Activated naive CD4-positive, alpha-beta T cell (primary cell): ENCODE measurements around the gene SUFU.
"Not testable (repeated sequence)": the region's sequence is repeated elsewhere in the genome, so short reads cannot be mapped to it uniquely, and the experiment has no call there.

Experiments used
- DNase-seq, 4 experiments: peaks; one replicate each; lab custom pipeline; 2025; lab: John Stamatoyannopoulos, UW

SUFU gene

DNA sequence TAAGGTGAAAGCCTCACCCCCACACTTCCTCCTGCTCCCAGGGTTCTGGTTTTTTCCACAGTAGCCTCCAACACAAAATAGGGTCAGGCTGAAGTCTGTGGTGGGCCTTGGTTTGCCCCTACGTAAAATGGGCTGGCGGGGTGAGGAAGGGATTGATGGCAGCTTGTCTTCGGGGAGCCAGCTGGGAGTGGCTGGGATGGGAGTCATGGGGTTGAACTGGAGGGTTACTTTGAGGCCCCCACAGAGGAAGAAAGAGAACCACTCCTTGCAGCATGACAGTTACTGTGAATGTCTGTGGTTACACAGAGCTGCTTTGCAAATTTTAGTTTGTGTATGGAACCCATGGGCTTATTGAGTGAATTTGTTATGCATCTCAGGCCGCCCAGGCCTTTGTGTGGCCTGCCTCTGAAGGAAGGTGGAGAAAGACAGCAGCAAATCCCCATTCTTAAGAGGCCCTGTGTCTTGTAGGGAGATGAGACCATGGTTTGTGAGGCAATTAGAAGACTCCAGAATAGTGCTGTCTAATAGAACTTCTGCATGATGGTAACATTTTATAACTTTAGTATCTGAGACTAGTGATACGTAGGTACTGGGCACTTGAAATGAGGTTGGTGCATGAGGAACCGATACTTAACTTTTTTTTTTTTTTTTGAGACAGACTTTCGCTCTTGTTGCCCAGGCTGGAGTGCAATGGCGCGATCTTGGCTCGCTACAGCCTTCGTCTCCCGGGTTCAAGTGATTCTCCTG is 148.6 kb downstream of the SUFU start:
- no peak for DNase-seq

DNA sequence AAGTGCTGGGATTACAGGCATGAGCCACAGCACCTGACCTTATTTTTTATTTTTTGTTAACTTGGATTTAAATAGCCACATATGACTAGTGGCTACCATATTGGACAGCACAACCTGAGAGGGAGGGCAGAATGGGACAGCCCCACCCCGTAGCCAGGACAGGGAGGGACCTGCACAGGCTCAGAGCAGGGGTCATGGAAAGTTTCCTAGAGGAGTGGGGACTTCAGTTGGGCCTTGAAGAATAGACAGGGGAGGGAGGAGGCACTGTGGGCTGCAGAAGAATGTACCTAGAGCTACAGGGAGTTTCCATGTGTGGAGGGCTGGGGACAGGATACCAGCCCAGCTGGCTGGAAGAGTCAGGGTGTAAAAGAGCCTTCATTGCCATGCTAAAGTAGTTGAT is 149.3 kb downstream of the SUFU start:
- no peak for DNase-seq

- DNase-seq, result no peak
Measured at GRCh38 chr10:102654566-102654965, 150.8 kb downstream of the SUFU start.

- no peak for DNase-seq
Measured at GRCh38 chr10:102654969-102655368, 151.2 kb downstream of the SUFU start.

- DNase-seq, result no peak
Measured at GRCh38 chr10:102656026-102656425, 152.3 kb downstream of the SUFU start.

DNA sequence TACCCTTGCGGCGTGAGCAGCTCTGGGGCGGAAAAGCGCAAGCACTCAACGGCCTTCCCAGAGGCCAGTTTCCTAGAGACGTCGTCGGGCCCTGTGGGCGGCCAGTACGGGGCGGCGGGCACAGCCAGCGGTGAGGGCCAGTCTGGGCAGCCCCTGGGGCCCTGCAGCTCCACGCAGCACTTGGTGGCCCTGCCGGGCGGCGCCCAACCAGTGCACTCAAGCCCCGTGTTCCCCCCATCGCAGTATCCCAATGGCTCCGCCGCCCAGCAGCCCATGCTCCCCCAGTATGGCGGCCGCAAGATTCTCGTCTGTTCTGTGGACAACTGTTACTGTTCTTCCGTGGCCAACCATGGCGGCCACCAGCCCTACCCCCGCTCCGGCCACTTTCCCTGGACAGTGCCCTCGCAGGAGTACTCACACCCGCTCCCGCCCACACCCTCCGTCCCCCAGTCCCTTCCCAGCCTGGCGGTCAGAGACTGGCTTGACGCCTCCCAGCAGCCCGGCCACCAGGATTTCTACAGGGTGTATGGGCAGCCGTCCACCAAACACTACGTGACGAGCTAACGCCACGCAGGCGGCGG is 153.1 kb downstream of the SUFU start:
- DNase-seq, result no peak

DNA sequence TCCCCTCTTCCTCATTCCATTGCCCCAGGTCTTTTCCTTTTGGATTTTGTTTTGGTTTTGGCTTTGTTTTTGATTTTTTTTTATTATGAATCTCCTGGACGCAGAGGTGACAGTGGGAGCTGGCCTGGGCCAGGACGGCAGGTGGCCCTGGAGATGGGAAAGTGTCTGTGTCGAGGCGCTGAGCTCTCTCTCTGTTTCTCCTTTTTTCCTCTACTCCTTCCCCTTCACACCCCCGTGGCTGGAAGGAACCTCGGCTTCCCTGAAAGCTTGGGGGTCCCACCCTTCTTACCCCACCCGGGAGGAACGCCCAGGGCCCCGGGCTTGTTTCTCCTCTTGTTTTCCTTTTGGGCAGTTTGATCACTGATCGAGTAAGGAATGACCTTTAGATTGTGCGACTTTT is 153.7 kb downstream of the SUFU start:
- DNase-seq, result no peak

DNA sequence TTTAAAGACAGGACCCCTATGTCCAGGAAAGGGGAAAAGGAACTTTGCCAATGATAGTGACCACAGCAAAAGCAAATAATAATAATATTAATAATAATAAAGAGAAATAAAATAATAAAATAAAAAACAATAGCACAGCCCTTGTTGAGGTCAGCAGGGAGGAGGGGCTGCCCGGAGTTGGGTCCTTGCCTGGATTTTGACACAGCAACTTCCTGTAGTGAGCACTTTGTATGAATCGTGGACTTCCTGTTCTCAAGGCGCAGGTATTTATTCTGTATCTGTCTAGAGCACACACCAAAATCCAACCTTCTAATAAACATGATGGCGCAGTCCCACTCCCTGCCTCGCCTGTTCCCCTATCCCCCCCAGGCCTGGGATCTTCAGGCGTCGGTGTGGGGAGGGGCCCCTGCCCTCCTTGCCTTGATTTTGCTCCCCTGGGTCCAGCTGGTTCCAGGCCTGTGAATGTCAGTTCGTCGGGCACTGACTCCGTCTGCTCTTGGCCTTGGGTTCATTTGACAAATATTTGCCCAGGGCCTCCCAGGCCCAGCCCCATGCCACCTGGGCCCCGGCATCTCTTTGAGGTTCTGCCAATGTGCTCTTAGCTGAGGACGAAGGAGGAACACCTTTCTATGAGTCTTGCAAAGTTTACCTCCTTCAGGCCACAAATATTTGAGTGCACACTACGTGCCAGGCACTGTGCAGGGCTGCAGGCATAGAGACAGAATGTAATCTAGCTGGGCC is 154.4 kb downstream of the SUFU start:
- DNase-seq, result no peak

GRCh38 chr10:102658802-102659201 is 155.0 kb downstream of the SUFU start:
- DNase-seq, result no peak

DNA sequence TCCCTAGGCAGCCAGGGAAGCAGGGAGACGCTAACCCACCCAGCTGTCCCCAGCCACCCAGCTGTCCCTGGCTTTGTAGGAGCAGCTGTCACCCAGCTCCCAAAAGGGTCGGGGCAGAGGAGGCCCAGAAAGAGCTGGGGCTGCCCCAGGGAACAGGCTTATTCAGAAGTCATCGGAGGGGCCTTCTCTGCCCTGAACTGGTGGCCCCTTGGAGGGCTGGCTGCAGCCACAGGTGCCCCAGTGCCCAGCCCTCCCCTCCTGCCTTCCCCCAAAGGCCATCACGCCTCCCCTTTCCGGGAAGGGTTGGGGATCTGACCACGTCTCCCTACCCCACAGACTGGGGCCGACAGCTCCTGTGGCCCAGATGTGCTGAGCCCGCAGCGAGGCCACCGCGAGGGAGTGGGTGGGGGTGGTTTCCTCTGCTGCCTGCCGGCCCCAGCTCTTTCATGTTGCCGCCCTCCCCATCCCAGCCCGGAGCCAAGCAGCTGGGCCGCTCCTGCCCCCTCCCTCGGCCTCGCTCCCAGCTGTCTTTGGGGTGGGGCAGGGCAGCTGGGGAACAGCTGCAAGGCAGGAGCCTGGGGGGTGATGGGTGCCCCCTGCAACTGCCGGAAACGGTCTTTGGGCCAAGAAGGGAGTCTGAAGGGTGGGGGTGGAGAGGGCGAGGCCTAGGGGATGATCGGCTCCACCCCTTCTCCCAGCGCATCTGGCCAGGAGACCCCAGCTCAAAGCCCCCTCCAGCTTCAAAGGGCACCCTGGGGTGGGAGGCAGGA is 157.3 kb downstream of the SUFU start:
- DNase-seq, result peak in 1 of 4 experiments; percentile 37

DNA sequence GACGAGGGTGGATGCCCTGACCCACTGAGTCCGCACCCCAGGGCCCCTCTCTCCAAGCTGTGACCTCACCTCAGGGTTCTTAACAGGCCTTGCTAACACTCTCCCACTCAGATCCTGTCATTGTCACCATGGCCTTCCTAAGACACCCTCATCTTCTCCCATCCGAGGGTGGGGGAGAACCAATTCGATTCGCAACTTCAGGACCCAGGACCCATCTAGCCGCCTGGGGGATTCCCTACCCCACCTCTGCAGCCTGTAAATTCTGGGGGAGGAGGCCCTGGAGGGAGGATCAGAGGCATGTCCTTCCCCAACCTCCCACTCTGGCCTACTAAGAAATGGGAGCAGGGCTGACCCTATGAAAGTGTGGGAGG is 157.9 kb downstream of the SUFU start:
- DNase-seq, result no peak

GRCh38 chr10:102665904-102666509 is 162.2 kb downstream of the SUFU start:
- no peak for DNase-seq

- DNase-seq, result not testable (repeated sequence)
Measured at GRCh38 chr10:102667411-102667810, 163.6 kb downstream of the SUFU start.

GRCh38 chr10:102668326-102669107 is 164.7 kb downstream of the SUFU start:
- no peak for DNase-seq

DNA sequence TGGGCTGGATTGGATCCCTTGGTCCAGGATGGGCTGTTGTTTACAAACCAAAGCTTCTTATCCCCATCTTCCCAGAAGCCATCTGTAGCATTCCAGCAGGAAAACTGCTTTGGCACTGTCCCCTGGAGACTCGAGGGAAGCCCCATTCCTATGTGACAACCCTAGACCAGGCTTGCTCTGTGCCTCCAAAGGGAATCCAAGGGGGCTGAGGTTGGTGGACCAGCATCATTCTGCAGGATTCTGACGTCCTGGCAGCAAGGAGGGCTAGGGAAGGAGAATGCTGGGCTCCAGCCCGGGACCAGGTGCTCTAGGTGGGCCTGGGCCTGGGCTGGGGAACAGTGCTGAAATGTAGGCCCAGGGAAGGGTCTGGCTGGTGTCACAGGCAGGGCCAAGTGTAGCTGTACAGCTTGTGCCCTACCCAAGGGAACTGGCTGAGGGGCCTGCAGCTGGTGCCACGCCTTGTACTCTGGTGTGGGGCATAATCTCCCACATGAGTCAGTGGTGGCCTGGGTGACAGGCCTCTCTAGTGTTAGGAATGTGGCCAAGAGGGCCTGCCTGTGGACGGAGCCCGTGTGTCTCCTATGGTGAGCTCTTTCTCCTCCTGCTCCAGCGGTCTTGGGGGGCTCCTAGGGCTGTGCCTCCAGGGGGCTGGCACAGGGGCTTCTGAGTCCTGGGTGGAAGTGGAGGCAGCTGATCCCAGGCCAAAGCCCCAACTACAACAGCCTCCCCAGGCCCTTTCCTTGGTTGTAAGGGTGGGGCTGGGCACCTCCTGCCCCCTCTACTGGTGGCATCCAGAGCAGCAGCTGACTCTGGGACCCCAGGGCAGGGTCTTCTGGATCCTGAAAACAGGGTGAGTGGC is 165.7 kb downstream of the SUFU start:
- DNase-seq, result no peak

DNA sequence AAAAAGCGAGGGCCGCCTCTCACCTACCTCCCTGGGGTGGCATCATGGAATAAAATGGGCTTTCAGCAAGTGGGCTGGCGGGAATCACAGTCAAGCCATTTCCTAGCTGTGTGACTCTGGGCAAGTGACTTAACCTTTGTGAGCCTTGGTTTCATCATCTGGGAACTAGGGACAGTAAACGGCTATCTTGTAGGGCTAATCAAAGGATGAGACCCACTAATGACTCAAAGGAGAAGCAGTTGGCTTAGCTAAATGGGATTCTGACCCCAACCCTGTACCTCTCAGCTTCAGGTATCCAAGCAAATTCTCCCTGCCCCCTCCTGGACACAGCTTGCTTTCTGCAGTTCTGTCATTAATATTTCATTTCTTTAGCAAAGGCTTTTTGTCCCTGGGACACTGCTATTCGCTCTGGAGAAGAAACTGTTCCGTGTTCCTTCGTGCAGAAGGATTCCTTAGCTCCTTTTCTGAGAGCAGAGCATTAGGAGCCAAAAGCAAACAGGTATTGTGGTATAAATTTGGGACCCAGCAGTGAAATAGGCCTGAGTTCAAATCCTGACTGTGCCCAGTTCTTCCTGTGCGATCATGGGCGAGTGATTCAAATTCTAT is 166.4 kb downstream of the SUFU start:
- no peak for DNase-seq

DNA sequence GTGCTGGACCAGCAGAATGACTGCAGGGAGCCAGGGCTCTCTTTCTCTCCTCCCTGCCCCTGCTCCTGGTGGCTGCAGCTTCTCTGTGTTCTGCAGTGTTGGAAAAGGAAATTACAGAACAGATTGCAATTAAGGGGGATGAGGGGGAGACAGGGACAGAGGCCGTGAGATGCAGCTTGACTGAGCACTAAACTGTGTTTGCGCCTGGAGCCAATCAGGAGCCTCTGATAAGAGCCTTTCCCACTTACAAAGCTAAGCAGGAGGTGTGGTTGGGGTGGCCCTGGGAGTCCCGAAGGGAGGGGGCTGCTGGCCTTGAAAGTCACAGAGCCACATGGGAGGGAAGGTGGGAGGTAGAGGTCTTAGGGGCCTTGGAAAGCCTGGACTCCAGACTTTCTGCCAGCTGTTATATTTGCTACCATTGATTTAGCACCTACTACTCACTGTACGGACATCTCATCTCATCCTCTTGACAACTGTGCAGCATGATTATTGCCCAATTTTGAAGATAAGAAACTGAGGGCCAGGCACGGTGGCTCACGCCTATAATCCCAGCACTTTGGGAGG is 167.2 kb downstream of the SUFU start:
- DNase-seq, result no peak

DNA sequence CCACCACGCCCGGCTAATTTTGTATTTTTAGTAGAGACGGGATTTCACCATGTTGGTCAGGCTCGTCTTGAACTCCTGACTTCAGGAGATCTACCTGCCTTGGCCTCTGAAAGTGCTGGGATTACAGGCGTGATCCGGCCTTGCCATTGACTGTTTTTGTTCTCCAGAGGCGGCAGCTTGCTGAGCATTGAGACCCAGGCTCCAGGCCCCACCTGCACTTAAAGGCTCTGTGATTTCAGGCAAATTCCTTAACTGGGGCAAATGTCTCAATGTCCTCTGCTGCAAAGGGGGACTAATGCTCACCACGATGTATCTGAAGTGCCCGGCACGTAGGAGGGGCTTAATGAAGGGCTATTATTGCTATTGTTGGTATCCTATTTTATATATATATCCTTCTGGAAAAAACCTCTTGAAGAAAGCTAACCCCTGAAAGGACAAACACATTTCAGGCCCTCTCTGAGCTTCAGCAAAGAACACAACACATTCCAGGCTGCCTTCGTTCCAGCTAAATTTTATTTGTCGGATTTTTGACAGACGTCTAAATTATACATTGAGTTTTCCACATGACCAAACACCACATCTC is 169.6 kb downstream of the SUFU start:
- no peak for DNase-seq
